RCC 7860 (cell line): ENCODE data around the gene KRT74.
"Not testable (repeated sequence)": the region's sequence is repeated elsewhere in the genome, so short reads cannot be mapped to it uniquely, and the experiment has no call there.

Source experiments
- DNase-seq: peaks from one replicate; pipeline ENCODE4 v3.0.0-alpha.2; 2015; ENCODE audit warnings: low spot score
- FAIRE-seq: peaks from 2 replicates; lab custom pipeline; 2012; peaks lifted over from hg19 to GRCh38; lab: Jason Lieb, UNC

Gene KRT74

GRCh38 chr12:52603314-52603713, 29.7 kb upstream of the KRT74 start:
- no peak for FAIRE-seq
- DNase-seq: peak; percentile 35

GRCh38 chr12:52602552-52602951, 28.9 kb upstream of the KRT74 start:
- FAIRE-seq (no peak), DNase-seq (no peak)

GRCh38 chr12:52601671-52602070, 28.0 kb upstream of the KRT74 start:
- no peak for DNase-seq
- no peak for FAIRE-seq

- no peak for DNase-seq
- no peak for FAIRE-seq
Measured at GRCh38 chr12:52600941-52601481, 27.4 kb upstream of the KRT74 start, which contains the start of gene KRT72. KRT72 (minus strand) TSS chr12:52601463; CDS start chr12:52601452, 11 bp downstream.

- no peak for DNase-seq
- no peak for FAIRE-seq
Measured at GRCh38 chr12:52600475-52600874, 26.8 kb upstream of the KRT74 start.

GRCh38 chr12:52600071-52600470, 26.4 kb upstream of the KRT74 start:
- FAIRE-seq: no peak
- DNase-seq: no peak

- FAIRE-seq: no peak
- no peak for DNase-seq
Measured at GRCh38 chr12:52598966-52599365, 25.3 kb upstream of the KRT74 start.

- FAIRE-seq, DNase-seq: not testable (repeated sequence)
Measured at GRCh38 chr12:52594237-52594636, 20.6 kb upstream of the KRT74 start.

GRCh38 chr12:52591521-52591920, 17.9 kb upstream of the KRT74 start:
- DNase-seq (no peak), FAIRE-seq (no peak)

- DNase-seq (no peak), FAIRE-seq (no peak)
Measured at GRCh38 chr12:52590021-52590420, 16.4 kb upstream of the KRT74 start.

- DNase-seq: no peak
- FAIRE-seq: no peak
Measured at GRCh38 chr12:52587563-52587962, 13.9 kb upstream of the KRT74 start.

GRCh38 chr12:52585946-52586345, 12.3 kb upstream of the KRT74 start:
- DNase-seq: no peak
- no peak for FAIRE-seq

GRCh38 chr12:52585066-52585465, 11.4 kb upstream of the KRT74 start:
- DNase-seq (no peak), FAIRE-seq (no peak)

- FAIRE-seq: no peak
- no peak for DNase-seq
Measured at GRCh38 chr12:52584156-52584682, 10.6 kb upstream of the KRT74 start.

GRCh38 chr12:52582971-52583456, 9.4 kb upstream of the KRT74 start:
- peak; percentile 59 for DNase-seq
- no peak for FAIRE-seq

- FAIRE-seq: no peak
- no peak for DNase-seq
Measured at GRCh38 chr12:52582486-52582885, 8.8 kb upstream of the KRT74 start.

GRCh38 chr12:52581481-52581880, 7.8 kb upstream of the KRT74 start:
- DNase-seq (peak; percentile 19), FAIRE-seq (no peak)

- no peak for FAIRE-seq
- DNase-seq: no peak
Measured at GRCh38 chr12:52581066-52581465, 7.4 kb upstream of the KRT74 start.

- no peak for DNase-seq
- FAIRE-seq: no peak
Measured at GRCh38 chr12:52580496-52580895, 6.9 kb upstream of the KRT74 start.

GRCh38 chr12:52579468-52580465, 6.1 kb upstream of the KRT74 start:
- DNase-seq (no peak), FAIRE-seq (no peak)

GRCh38 chr12:52578469-52578868, 4.8 kb upstream of the KRT74 start:
- no peak for FAIRE-seq
- DNase-seq: no peak

- FAIRE-seq (no peak), DNase-seq (no peak)
Measured at GRCh38 chr12:52577316-52577715, 3.7 kb upstream of the KRT74 start.
